ENCODE data around the gene GRIK3.

The GRIK3 gene

GRCh38 chr1:37069406-37069805 is 35.1 kb upstream of the GRIK3 start:
- H3K27me3 ChIP-seq (ENCODE audit: control insufficient read depth in 1 of 2, insufficient read depth in 2 of 2, low read length in 2 of 2): peaks cover 7 to 8% of the 10 kb centered on the region in 2 donors
- no peaks in the 10 kb centered on the region for H3K36me3 ChIP-seq (ENCODE audit: control insufficient read depth in 1 of 2, insufficient read depth in 2 of 2, low read length in 2 of 2)
- H3K9me3 ChIP-seq (ENCODE audit: control insufficient read depth in 1 of 2, low read length in 2 of 2): no peaks in the 10 kb centered on the region
- H3K9ac ChIP-seq (ENCODE audit: low read depth in 1 of 2, low read length in 2 of 2): no peak overlapping the region
- no peak overlapping the region for H3K27ac ChIP-seq (ENCODE audit: low read depth, low read length)
- H3K4me3 ChIP-seq (ENCODE audit: low read depth in 1 of 2, low read length in 2 of 2): no peak overlapping the region
- H3K4me1 ChIP-seq (ENCODE audit: control insufficient read depth in 1 of 2, insufficient read depth in 2 of 2, low read length in 2 of 2): no peaks in the 10 kb centered on the region

GRCh38 chr1:37068897-37069296 is 34.6 kb upstream of the GRIK3 start:
- Histone ChIP-seq H3K4me1 (ENCODE audit: control insufficient read depth in 1 of 2, insufficient read depth in 2 of 2, low read length in 2 of 2) (no peaks in the 10 kb centered on the region), H3K27ac (ENCODE audit: low read depth, low read length) (no peak overlapping the region), H3K4me3 (ENCODE audit: low read depth in 1 of 2, low read length in 2 of 2) (no peak overlapping the region), H3K27me3 (ENCODE audit: control insufficient read depth in 1 of 2, insufficient read depth in 2 of 2, low read length in 2 of 2) (peaks cover 5 to 8% of the 10 kb centered on the region in 2 donors), H3K9me3 (ENCODE audit: control insufficient read depth in 1 of 2, low read length in 2 of 2) (no peaks in the 10 kb centered on the region), H3K9ac (ENCODE audit: low read depth in 1 of 2, low read length in 2 of 2) (no peak overlapping the region), H3K36me3 (ENCODE audit: control insufficient read depth in 1 of 2, insufficient read depth in 2 of 2, low read length in 2 of 2) (no peaks in the 10 kb centered on the region)

- H3K9ac ChIP-seq (ENCODE audit: low read depth in 1 of 2, low read length in 2 of 2): no peak overlapping the region
- no peak overlapping the region for H3K4me3 ChIP-seq (ENCODE audit: low read depth in 1 of 2, low read length in 2 of 2)
- peaks cover 4 to 8% of the 10 kb centered on the region in 2 donors for H3K27me3 ChIP-seq (ENCODE audit: control insufficient read depth in 1 of 2, insufficient read depth in 2 of 2, low read length in 2 of 2)
- H3K9me3 ChIP-seq (ENCODE audit: control insufficient read depth in 1 of 2, low read length in 2 of 2): no peaks in the 10 kb centered on the region
- H3K27ac ChIP-seq (ENCODE audit: low read depth, low read length): no peak overlapping the region
- no peaks in the 10 kb centered on the region for H3K4me1 ChIP-seq (ENCODE audit: control insufficient read depth in 1 of 2, insufficient read depth in 2 of 2, low read length in 2 of 2)
- H3K36me3 ChIP-seq (ENCODE audit: control insufficient read depth in 1 of 2, insufficient read depth in 2 of 2, low read length in 2 of 2): no peaks in the 10 kb centered on the region
These were observed 33.9 kb upstream of the GRIK3 start for GRCh38 chr1:37068260-37068659.

- no peak overlapping the region for H3K27ac ChIP-seq (ENCODE audit: low read depth, low read length)
- H3K9ac ChIP-seq (ENCODE audit: low read depth in 1 of 2, low read length in 2 of 2): no peak overlapping the region
- no peak overlapping the region for H3K4me3 ChIP-seq (ENCODE audit: low read depth in 1 of 2, low read length in 2 of 2)
- H3K9me3 ChIP-seq (ENCODE audit: control insufficient read depth in 1 of 2, low read length in 2 of 2): no peaks in the 10 kb centered on the region
- H3K36me3 ChIP-seq (ENCODE audit: control insufficient read depth in 1 of 2, insufficient read depth in 2 of 2, low read length in 2 of 2): no peaks in the 10 kb centered on the region
- H3K4me1 ChIP-seq (ENCODE audit: control insufficient read depth in 1 of 2, insufficient read depth in 2 of 2, low read length in 2 of 2): no peaks in the 10 kb centered on the region
- peaks cover 0 to 4% of the 10 kb centered on the region in 2 donors for H3K27me3 ChIP-seq (ENCODE audit: control insufficient read depth in 1 of 2, insufficient read depth in 2 of 2, low read length in 2 of 2)
These were observed 29.7 kb upstream of the GRIK3 start for GRCh38 chr1:37064039-37064438.

- no peaks in the 10 kb centered on the region for H3K4me1 ChIP-seq (ENCODE audit: control insufficient read depth in 1 of 2, insufficient read depth in 2 of 2, low read length in 2 of 2)
- no peak overlapping the region for H3K4me3 ChIP-seq (ENCODE audit: low read depth in 1 of 2, low read length in 2 of 2)
- H3K27me3 ChIP-seq (ENCODE audit: control insufficient read depth in 1 of 2, insufficient read depth in 2 of 2, low read length in 2 of 2): no peaks in the 10 kb centered on the region
- no peak overlapping the region for H3K9ac ChIP-seq (ENCODE audit: low read depth in 1 of 2, low read length in 2 of 2)
- H3K9me3 ChIP-seq (ENCODE audit: control insufficient read depth in 1 of 2, low read length in 2 of 2): no peaks in the 10 kb centered on the region
- no peak overlapping the region for H3K27ac ChIP-seq (ENCODE audit: low read depth, low read length)
- no peaks in the 10 kb centered on the region for H3K36me3 ChIP-seq (ENCODE audit: control insufficient read depth in 1 of 2, insufficient read depth in 2 of 2, low read length in 2 of 2)
These were observed 25.0 kb upstream of the GRIK3 start for GRCh38 chr1:37059346-37059745.

- H3K36me3 ChIP-seq (ENCODE audit: control insufficient read depth in 1 of 2, insufficient read depth in 2 of 2, low read length in 2 of 2): no peaks in the 10 kb centered on the region
- no peak overlapping the region for H3K9ac ChIP-seq (ENCODE audit: low read depth in 1 of 2, low read length in 2 of 2)
- no peaks in the 10 kb centered on the region for H3K9me3 ChIP-seq (ENCODE audit: control insufficient read depth in 1 of 2, low read length in 2 of 2)
- no peak overlapping the region for H3K4me3 ChIP-seq (ENCODE audit: low read depth in 1 of 2, low read length in 2 of 2)
- no peaks in the 10 kb centered on the region for H3K27me3 ChIP-seq (ENCODE audit: control insufficient read depth in 1 of 2, insufficient read depth in 2 of 2, low read length in 2 of 2)
- H3K4me1 ChIP-seq (ENCODE audit: control insufficient read depth in 1 of 2, insufficient read depth in 2 of 2, low read length in 2 of 2): no peaks in the 10 kb centered on the region
- H3K27ac ChIP-seq (ENCODE audit: low read depth, low read length): no peak overlapping the region
These were observed 24.2 kb upstream of the GRIK3 start for GRCh38 chr1:37058424-37058988.

GRCh38 chr1:37056325-37056724 is 22.0 kb upstream of the GRIK3 start:
- Histone ChIP-seq H3K4me3 (ENCODE audit: low read depth in 1 of 2, low read length in 2 of 2) (no peak overlapping the region), H3K9me3 (ENCODE audit: control insufficient read depth in 1 of 2, low read length in 2 of 2) (no peaks in the 10 kb centered on the region), H3K9ac (ENCODE audit: low read depth in 1 of 2, low read length in 2 of 2) (no peak overlapping the region), H3K36me3 (ENCODE audit: control insufficient read depth in 1 of 2, insufficient read depth in 2 of 2, low read length in 2 of 2) (no peaks in the 10 kb centered on the region), H3K27me3 (ENCODE audit: control insufficient read depth in 1 of 2, insufficient read depth in 2 of 2, low read length in 2 of 2) (peaks cover 0 to 8% of the 10 kb centered on the region in 2 donors), H3K27ac (ENCODE audit: low read depth, low read length) (no peak overlapping the region), H3K4me1 (ENCODE audit: control insufficient read depth in 1 of 2, insufficient read depth in 2 of 2, low read length in 2 of 2) (no peaks in the 10 kb centered on the region)

GRCh38 chr1:37055631-37056030 is 21.3 kb upstream of the GRIK3 start:
- H3K4me1 ChIP-seq (ENCODE audit: control insufficient read depth in 1 of 2, insufficient read depth in 2 of 2, low read length in 2 of 2): no peaks in the 10 kb centered on the region

GRCh38 chr1:37053173-37053572 is 18.9 kb upstream of the GRIK3 start:
- H3K9me3 ChIP-seq (ENCODE audit: control insufficient read depth in 1 of 2, low read length in 2 of 2): no peaks in the 10 kb centered on the region
- no peaks in the 10 kb centered on the region for H3K4me1 ChIP-seq (ENCODE audit: control insufficient read depth in 1 of 2, insufficient read depth in 2 of 2, low read length in 2 of 2)
- H3K27me3 ChIP-seq (ENCODE audit: control insufficient read depth in 1 of 2, insufficient read depth in 2 of 2, low read length in 2 of 2): peaks cover 0 to 8% of the 10 kb centered on the region in 2 donors
- no peak overlapping the region for H3K4me3 ChIP-seq (ENCODE audit: low read depth in 1 of 2, low read length in 2 of 2)
- no peaks in the 10 kb centered on the region for H3K36me3 ChIP-seq (ENCODE audit: control insufficient read depth in 1 of 2, insufficient read depth in 2 of 2, low read length in 2 of 2)
- H3K9ac ChIP-seq (ENCODE audit: low read depth in 1 of 2, low read length in 2 of 2): no peak overlapping the region
- no peak overlapping the region for H3K27ac ChIP-seq (ENCODE audit: low read depth, low read length)

More at GRCh38 chr1:37055631-37056030, 21.3 kb upstream of the GRIK3 start:
- H3K27ac ChIP-seq (ENCODE audit: low read depth, low read length): no peak overlapping the region
- H3K27me3 ChIP-seq (ENCODE audit: control insufficient read depth in 1 of 2, insufficient read depth in 2 of 2, low read length in 2 of 2): peaks cover 0 to 8% of the 10 kb centered on the region in 2 donors
- H3K9ac ChIP-seq (ENCODE audit: low read depth in 1 of 2, low read length in 2 of 2): no peak overlapping the region
- H3K9me3 ChIP-seq (ENCODE audit: control insufficient read depth in 1 of 2, low read length in 2 of 2): no peaks in the 10 kb centered on the region
- no peak overlapping the region for H3K4me3 ChIP-seq (ENCODE audit: low read depth in 1 of 2, low read length in 2 of 2)
- H3K36me3 ChIP-seq (ENCODE audit: control insufficient read depth in 1 of 2, insufficient read depth in 2 of 2, low read length in 2 of 2): no peaks in the 10 kb centered on the region

GRCh38 chr1:37052120-37052519 is 17.8 kb upstream of the GRIK3 start:
- Histone ChIP-seq H3K9ac (ENCODE audit: low read depth in 1 of 2, low read length in 2 of 2) (no peak overlapping the region), H3K4me1 (ENCODE audit: control insufficient read depth in 1 of 2, insufficient read depth in 2 of 2, low read length in 2 of 2) (no peaks in the 10 kb centered on the region), H3K27ac (ENCODE audit: low read depth, low read length) (no peak overlapping the region), H3K36me3 (ENCODE audit: control insufficient read depth in 1 of 2, insufficient read depth in 2 of 2, low read length in 2 of 2) (no peaks in the 10 kb centered on the region), H3K9me3 (ENCODE audit: control insufficient read depth in 1 of 2, low read length in 2 of 2) (no peaks in the 10 kb centered on the region), H3K27me3 (ENCODE audit: control insufficient read depth in 1 of 2, insufficient read depth in 2 of 2, low read length in 2 of 2) (peaks cover 0 to 8% of the 10 kb centered on the region in 2 donors), H3K4me3 (ENCODE audit: low read depth in 1 of 2, low read length in 2 of 2) (no peak overlapping the region)

GRCh38 chr1:37051346-37051745 is 17.0 kb upstream of the GRIK3 start:
- Histone ChIP-seq H3K36me3 (ENCODE audit: control insufficient read depth in 1 of 2, insufficient read depth in 2 of 2, low read length in 2 of 2) (no peaks in the 10 kb centered on the region), H3K27me3 (ENCODE audit: control insufficient read depth in 1 of 2, insufficient read depth in 2 of 2, low read length in 2 of 2) (peaks cover 0 to 8% of the 10 kb centered on the region in 2 donors), H3K4me3 (ENCODE audit: low read depth in 1 of 2, low read length in 2 of 2) (no peak overlapping the region), H3K27ac (ENCODE audit: low read depth, low read length) (no peak overlapping the region), H3K9ac (ENCODE audit: low read depth in 1 of 2, low read length in 2 of 2) (no peak overlapping the region), H3K9me3 (ENCODE audit: control insufficient read depth in 1 of 2, low read length in 2 of 2) (no peaks in the 10 kb centered on the region), H3K4me1 (ENCODE audit: control insufficient read depth in 1 of 2, insufficient read depth in 2 of 2, low read length in 2 of 2) (no peaks in the 10 kb centered on the region)
